Kidney (tissue), 14 donors: ENCODE measurements around the gene RUNX1. TPM values are rescaled to one million over a fixed set of nuclear protein-coding genes. Genes with fewer than 3 reads are reported as not detected.

ENCODE experiments used
- DNase-seq, 5 donors: peaks; one replicate each; pipeline ENCODE4 v3.0.0-alpha.2; 2013 to 2020
- FAIRE-seq: peaks from 2 replicates; lab custom pipeline; 2012; peaks lifted over from hg19 to GRCh38; lab: Jason Lieb, UNC
- H3K27ac ChIP-seq, 2 donors: one replicate each; pipeline ENCODE4 v1.7.0; 2013; ENCODE audit warnings: low read depth in 2 of 2, low read length in 2 of 2, inconsistent platforms in 1 of 2
- H3K27me3 ChIP-seq: one replicate; pipeline ENCODE4 v1.7.1; 2013; ENCODE audit warnings: low read length, inconsistent platforms; ENCODE audit not compliant: control insufficient read depth, insufficient read depth
- H3K36me3 ChIP-seq, 3 donors: one replicate each; pipeline versions ENCODE4 v1.7.0 to v1.7.1; 2013; ENCODE audit warnings: low read length in 3 of 3, control low read depth in 1 of 3, inconsistent platforms in 1 of 3; ENCODE audit not compliant: insufficient read depth in 3 of 3, control insufficient read depth in 2 of 3
- H3K4me1 ChIP-seq, 3 donors: one replicate each; pipeline versions ENCODE4 v1.7.0 to v1.7.1; 2013; ENCODE audit warnings: low read length in 3 of 3, inconsistent platforms in 1 of 3, low read depth in 1 of 3; ENCODE audit not compliant: control insufficient read depth in 2 of 3, insufficient read depth in 2 of 3
- H3K4me3 ChIP-seq, 3 donors: one replicate each; pipeline versions ENCODE4 v1.7.0 to v1.8.1; 2013; ENCODE audit warnings: low read length in 3 of 3, control low read depth in 1 of 3, inconsistent platforms in 1 of 3
- H3K9ac ChIP-seq, 3 donors: one replicate each; pipeline versions ENCODE4 v1.7.0 to v1.7.1; 2013; ENCODE audit warnings: low read length in 3 of 3, control low read depth in 1 of 3, inconsistent platforms in 1 of 3
- H3K9me3 ChIP-seq, 3 donors: one replicate each; pipeline versions ENCODE4 v1.7.0 to v1.7.1; 2013; ENCODE audit warnings: low read length in 3 of 3, control low read depth in 1 of 3, inconsistent platforms in 1 of 3; ENCODE audit not compliant: control insufficient read depth in 2 of 3, insufficient read depth in 1 of 3
- CTCF ChIP-seq: IDR thresholded peaks from 3 replicates; pipeline ENCODE4 v1.5.1; 2012; ENCODE audit warnings: mild to moderate bottlenecking, moderate library complexity, borderline replicate concordance; ENCODE audit not compliant: insufficient read depth; ENCODE audit errors: extremely low read depth
- intact Hi-C: fragments of 100-400 bp; cut with DNase I; formaldehyde crosslinking; loops from one replicate; pipeline ENCODE4 v1.11.1; 2022
- polyA plus RNA-seq: library from polyadenylated mRNA; stranded (reverse); fragments of 350-450 nt; fragmentation: Illumina TruSeq; extraction: RNeasy Lipid Tissue Mini Kit (QIAGEN cat#74804); gene quantifications from one replicate; pipeline ENCODE4 v1.2.3, GENCODE V29; 2014; ENCODE audit warnings: low read depth, low replicate concordance; ENCODE audit not compliant: insufficient read depth
- total RNA-seq: library from RNA; stranded (reverse); fragmentation: NEBNext Ultra II Directional; extraction: Animal tissue kit (Norgen Biotek cat#: 25700); gene quantifications from one replicate; pipeline ENCODE4 v1.2.1, GENCODE V29; 2021
- donor health status: control.
- donor health status: control.
- donor health status: control.
- donor health status: control.
- donor health status: control.
- donor health status: DM: yes; HTN: yes; CAD: no.
- donor health status: Normal renal cell carcinoma (clear cell type).

Gene RUNX1
- total and polyA plus RNA-seq, 2 donors from 2014 or later, result 1.3 to 58.0 TPM

GRCh38 chr21:34925597-34925996, 123.5 kb downstream of the RUNX1 start:
- Histone ChIP-seq H3K27me3 (no peaks in the 10 kb centered on the region), H3K27ac (no peak overlapping the region), H3K9ac (no peak overlapping the region), H3K36me3 (no peaks in the 10 kb centered on the region), H3K9me3 (no peaks in the 10 kb centered on the region), H3K4me3 (no peak overlapping the region), H3K4me1 (peaks cover 0 to 2% (median 0%) of the 10 kb centered on the region in 3 donors)
- DNase-seq (no peak), FAIRE-seq (no peak)
- intact Hi-C loops, result loop anchor here (5.0 kb wide), 1 partner anchor 422 kb away; no protein-coding TSS in a partner anchor
- TF ChIP-seq CTCF, result no peak

GRCh38 chr21:34924771-34925419, 124.2 kb downstream of the RUNX1 start:
- Histone ChIP-seq H3K4me1 (peaks cover 0 to 2% (median 0%) of the 10 kb centered on the region in 3 donors), H3K9me3 (no peaks in the 10 kb centered on the region)

GRCh38 chr21:34924194-34924593, 124.9 kb downstream of the RUNX1 start:
- TF ChIP-seq CTCF, result no peak
- Histone ChIP-seq H3K4me1 (peaks cover 0 to 2% (median 0%) of the 10 kb centered on the region in 3 donors), H3K27ac (no peak overlapping the region), H3K4me3 (no peak overlapping the region), H3K9me3 (no peaks in the 10 kb centered on the region), H3K27me3 (no peaks in the 10 kb centered on the region), H3K9ac (no peak overlapping the region), H3K36me3 (no peaks in the 10 kb centered on the region)
- FAIRE-seq (no peak), DNase-seq (no peak)
- intact Hi-C loops, result no loop called here

More at GRCh38 chr21:34924771-34925419, 124.2 kb downstream of the RUNX1 start:
- Histone ChIP-seq H3K4me3 (no peak overlapping the region), H3K9ac (no peak overlapping the region), H3K27me3 (no peaks in the 10 kb centered on the region), H3K36me3 (no peaks in the 10 kb centered on the region), H3K27ac (no peak overlapping the region)
- intact Hi-C loops, result loop anchor here (5.0 kb wide), 1 partner anchor 422 kb away; no protein-coding TSS in a partner anchor
- no peak for FAIRE-seq
- no peak for TF ChIP-seq CTCF
- no peak for DNase-seq

- Histone ChIP-seq H3K9me3 (no peaks in the 10 kb centered on the region), H3K27me3 (no peaks in the 10 kb centered on the region), H3K4me1 (peaks cover 0 to 2% (median 0%) of the 10 kb centered on the region in 3 donors), H3K36me3 (no peaks in the 10 kb centered on the region), H3K27ac (no peak overlapping the region), H3K4me3 (no peak overlapping the region), H3K9ac (no peak overlapping the region)
- intact Hi-C loops, result no loop called here
- TF ChIP-seq CTCF, result no peak
- no peak for DNase-seq
- no peak for FAIRE-seq
These were observed 125.5 kb downstream of the RUNX1 start for GRCh38 chr21:34923626-34924025.
